Measurements from ENCODE around the gene CFDP1. TPM values are rescaled to one million over a fixed set of nuclear protein-coding genes. Genes with fewer than 3 reads are reported as not detected.
A peak's percentile ranks its signal among the peaks of the same experiment; 100 is the strongest.

The CFDP1 gene
- total and polyA plus RNA-seq, 4 experiments from 2014 or later, result 37.1 to 42.4 (median 41.9) TPM

DNA sequence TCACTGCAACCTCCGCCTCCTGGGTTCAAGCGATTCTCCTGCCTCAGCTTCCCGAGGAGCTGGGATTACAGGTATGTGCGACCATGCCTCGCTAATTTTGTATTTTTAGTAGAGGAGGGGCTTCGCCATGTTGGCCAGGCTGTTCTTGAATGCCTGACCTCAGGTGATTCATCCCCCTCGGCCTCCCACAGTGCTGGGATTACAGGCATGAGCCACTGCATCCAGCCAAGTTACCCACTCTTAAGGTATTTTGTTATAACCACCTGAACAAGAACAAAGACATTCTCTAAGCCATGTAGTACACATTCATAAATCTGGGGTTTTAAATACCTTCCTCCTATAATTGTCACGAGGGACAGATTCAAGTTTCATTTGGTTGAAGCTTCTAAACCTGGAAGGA, 43.5 kb upstream of the CFDP1 start:
- no peaks in the 10 kb centered on the region for H3K27me3 ChIP-seq (ENCODE audit: insufficient read depth, low read length)
- DNase-seq, result no peak
- Mint-ChIP-seq H3K4me1 (peaks cover 0 to 2% (median 1%) of the 10 kb centered on the region in 4 donors), H3K4me3 (no peak overlapping the region), H3K27me3 (peaks cover 4 to 5% of the 10 kb centered on the region in 2 donors), H3K27ac (no peak overlapping the region), H3K9me3 (peaks cover 0 to 2% (median 0%) of the 10 kb centered on the region in 8 donors), H3K36me3 (no peaks in the 10 kb centered on the region)
- POLR2A ChIA-PET (ENCODE audit: partially characterized antibody), result no interaction called here
- no peaks in the 10 kb centered on the region for H3K36me3 ChIP-seq (ENCODE audit: insufficient read depth, low read length)
- no peak overlapping the region for H3K27ac ChIP-seq (ENCODE audit: low read depth, low read length)
- no peaks in the 10 kb centered on the region for H3K9me3 ChIP-seq (ENCODE audit: control insufficient read depth in 1 of 2, low read length in 2 of 2)
- CTCF ChIA-PET (ENCODE audit: partially characterized antibody), result interaction anchor here (1.0 to 1.6 kb wide), 4 partner anchors 9 to 296 kb away, joined by 4 to 6 read pairs (median 5); partner anchors contain the start of gene TMEM170A
- intact Hi-C loops (cut with micrococcal nuclease), result no loop called here
- H3K4me1 ChIP-seq (ENCODE audit: insufficient read depth, low read length), result no peaks in the 10 kb centered on the region
- no peak overlapping the region for H3K4me3 ChIP-seq (ENCODE audit: low read length in 2 of 2)

DNA sequence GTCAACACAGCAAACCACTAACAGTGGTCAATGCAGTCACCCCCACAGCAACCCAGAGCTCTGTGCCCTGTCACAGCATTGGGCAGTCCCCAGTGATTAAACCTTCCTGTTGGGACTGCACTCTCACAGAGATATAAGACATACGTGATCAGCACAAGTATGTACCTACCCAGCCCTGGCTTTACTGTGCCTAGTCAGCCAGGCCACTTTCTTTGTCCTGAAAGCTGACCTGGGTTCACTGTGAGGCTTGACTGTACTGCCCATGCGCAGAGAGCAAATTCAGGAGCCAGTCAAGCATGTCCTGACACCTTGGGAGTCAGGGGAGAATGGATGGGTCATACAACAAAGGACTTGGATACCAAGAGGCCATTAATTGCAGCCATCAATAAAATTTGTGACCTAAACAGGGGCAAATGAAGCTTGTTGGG, 42.1 kb upstream of the CFDP1 start:
- Histone ChIP-seq H3K27me3 (ENCODE audit: insufficient read depth, low read length) (no peaks in the 10 kb centered on the region), H3K4me3 (ENCODE audit: low read length in 2 of 2) (no peak overlapping the region), H3K36me3 (ENCODE audit: insufficient read depth, low read length) (no peaks in the 10 kb centered on the region), H3K27ac (ENCODE audit: low read depth, low read length) (no peak overlapping the region), H3K9me3 (ENCODE audit: control insufficient read depth in 1 of 2, low read length in 2 of 2) (no peaks in the 10 kb centered on the region), H3K4me1 (ENCODE audit: insufficient read depth, low read length) (no peaks in the 10 kb centered on the region)
- Mint-ChIP-seq H3K4me3 (no peak overlapping the region), H3K36me3 (no peaks in the 10 kb centered on the region), H3K27ac (no peak overlapping the region), H3K9me3 (no peaks in the 10 kb centered on the region), H3K27me3 (peaks cover 1 to 2% of the 10 kb centered on the region in 2 donors), H3K4me1 (peaks cover 0 to 4% (median 3%) of the 10 kb centered on the region in 4 donors)
- CTCF ChIA-PET (ENCODE audit: partially characterized antibody), result interaction anchor here (1.5 kb wide), 1 partner anchor 288 kb away, joined by 3 read pairs; no protein-coding TSS in a partner anchor
- DNase-seq, result no peak
- POLR2A ChIA-PET (ENCODE audit: partially characterized antibody), result no interaction called here
- intact Hi-C loops (cut with micrococcal nuclease), result no loop called here

GRCh38 chr16:75472908-75473877, 39.9 kb upstream of the CFDP1 start:
- ChIA-PET POLR2A (ENCODE audit: partially characterized antibody) (interaction anchor here (1.8 kb wide), 1 partner anchor 291 kb away, joined by 5 read pairs; no protein-coding TSS in a partner anchor), CTCF (ENCODE audit: partially characterized antibody) (interaction anchor here (0.8 to 5.2 kb wide), 16 partner anchors 8 to 292 kb away, joined by 3 to 104 read pairs (median 5); partner anchors contain the start of genes CFDP1, KARS1, TERF2IP and TMEM170A)
- Histone ChIP-seq H3K4me3 (ENCODE audit: low read length in 2 of 2) (no peak overlapping the region), H3K36me3 (ENCODE audit: insufficient read depth, low read length) (no peaks in the 10 kb centered on the region), H3K4me1 (ENCODE audit: insufficient read depth, low read length) (no peaks in the 10 kb centered on the region), H3K9me3 (ENCODE audit: control insufficient read depth in 1 of 2, low read length in 2 of 2) (no peaks in the 10 kb centered on the region), H3K27me3 (ENCODE audit: insufficient read depth, low read length) (no peaks in the 10 kb centered on the region), H3K27ac (ENCODE audit: low read depth, low read length) (no peak overlapping the region)
- H3K4me3 Mint-ChIP-seq, result no peak overlapping the region
- H3K4me1 Mint-ChIP-seq, result peaks cover 0 to 4% (median 3%) of the 10 kb centered on the region in 4 donors
- no peaks in the 10 kb centered on the region for H3K9me3 Mint-ChIP-seq
- intact Hi-C loops (cut with micrococcal nuclease), result no loop called here
- no peak for DNase-seq
- H3K27me3 Mint-ChIP-seq, result peaks cover 0 to 1% of the 10 kb centered on the region in 2 donors
- no peak overlapping the region for H3K27ac Mint-ChIP-seq
- no peaks in the 10 kb centered on the region for H3K36me3 Mint-ChIP-seq

DNA sequence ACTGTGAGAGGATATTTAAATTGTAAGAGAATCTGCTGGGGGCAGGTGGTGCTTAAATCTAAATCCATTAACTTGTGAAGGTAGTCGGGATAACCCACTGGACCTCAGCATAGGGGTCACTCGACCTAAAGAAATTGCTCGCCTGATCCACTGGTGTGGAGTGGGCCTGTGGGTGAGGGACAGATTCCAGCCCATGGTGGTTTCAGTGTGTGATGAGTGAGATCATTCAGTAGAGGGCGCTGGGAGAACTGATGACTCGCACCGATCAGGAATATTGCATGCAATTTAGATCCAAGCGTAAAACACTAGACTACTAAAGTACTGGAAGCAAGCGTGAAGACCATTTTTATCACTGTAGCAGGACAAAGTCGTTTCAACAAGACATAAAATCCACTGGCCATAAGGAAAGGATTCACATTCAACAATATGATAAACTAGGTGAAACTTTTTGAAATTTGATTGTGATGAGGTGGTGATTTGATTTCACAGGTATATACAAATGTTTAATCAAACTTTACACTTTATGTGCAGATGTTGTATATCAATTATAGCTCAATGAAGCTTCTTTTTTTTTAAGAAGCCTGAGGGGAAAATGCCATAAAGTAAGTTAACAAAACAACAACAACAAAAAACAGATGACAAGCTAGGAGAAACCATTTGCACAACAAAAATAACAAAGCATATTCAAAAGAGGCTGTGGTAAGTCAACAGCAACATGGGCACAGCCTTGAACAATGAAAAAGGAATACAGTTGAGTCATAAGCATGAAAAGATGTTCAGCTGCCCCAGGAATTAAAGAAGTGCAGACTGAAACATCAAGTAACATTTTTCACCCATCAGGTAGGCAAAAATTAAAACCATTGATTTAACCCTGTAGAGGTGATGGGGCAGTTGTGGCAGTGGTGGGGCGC, 38.7 kb upstream of the CFDP1 start:
- Histone ChIP-seq H3K4me3 (ENCODE audit: low read length in 2 of 2) (no peak overlapping the region), H3K27ac (ENCODE audit: low read depth, low read length) (no peak overlapping the region), H3K27me3 (ENCODE audit: insufficient read depth, low read length) (no peaks in the 10 kb centered on the region), H3K9me3 (ENCODE audit: control insufficient read depth in 1 of 2, low read length in 2 of 2) (no peaks in the 10 kb centered on the region), H3K36me3 (ENCODE audit: insufficient read depth, low read length) (no peaks in the 10 kb centered on the region), H3K4me1 (ENCODE audit: insufficient read depth, low read length) (no peaks in the 10 kb centered on the region)
- Mint-ChIP-seq H3K4me3 (no peak overlapping the region), H3K4me1 (peaks cover 0 to 4% (median 3%) of the 10 kb centered on the region in 4 donors), H3K27ac (peak overlapping the region in 3 of 7 donors; percentile 26 to 58 (median 56)), H3K36me3 (no peaks in the 10 kb centered on the region), H3K9me3 (no peaks in the 10 kb centered on the region), H3K27me3 (no peaks in the 10 kb centered on the region)
- ChIA-PET POLR2A (ENCODE audit: partially characterized antibody) (interaction anchor here (1.8 kb wide), 1 partner anchor 292 kb away, joined by 5 read pairs; no protein-coding TSS in a partner anchor), CTCF (ENCODE audit: partially characterized antibody) (interaction anchor here (0.7 to 5.2 kb wide), 23 partner anchors 10 to 298 kb away, joined by 3 to 104 read pairs (median 4); partner anchors contain the start of genes CFDP1, KARS1, TERF2IP and TMEM231)
- intact Hi-C loops (cut with micrococcal nuclease), result no loop called here
- DNase-seq, result peak in 4 of 5 donors; percentile 36 to 51 (median 48)

DNA sequence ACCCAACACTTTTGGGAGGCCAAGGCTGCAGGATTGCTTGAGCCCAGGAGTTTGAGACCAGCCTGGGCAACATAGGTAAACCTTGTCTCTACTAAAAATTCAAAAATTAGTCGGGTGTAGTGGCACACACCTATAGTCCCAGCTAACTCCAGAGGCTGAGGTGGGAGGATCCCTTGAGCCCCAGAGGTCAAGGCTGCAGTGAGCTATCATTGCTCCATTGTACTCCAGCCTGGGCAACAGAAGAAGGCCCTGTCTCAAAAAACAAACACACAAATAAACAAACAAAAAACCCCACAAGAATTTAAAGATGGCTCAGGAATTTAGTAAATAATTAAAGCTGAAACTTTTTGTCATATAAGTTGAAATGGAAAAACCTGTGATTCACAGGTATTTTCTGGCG, 33.5 kb upstream of the CFDP1 start:
- H3K27ac ChIP-seq (ENCODE audit: low read depth, low read length), result no peak overlapping the region
- intact Hi-C loops (cut with micrococcal nuclease), result no loop called here
- Mint-ChIP-seq H3K4me1 (peaks cover 18 to 26% (median 21%) of the 10 kb centered on the region in 4 donors), H3K4me3 (no peak overlapping the region), H3K9me3 (no peaks in the 10 kb centered on the region), H3K27ac (no peak overlapping the region), H3K36me3 (peaks cover 0 to 8% of the 10 kb centered on the region in 2 donors), H3K27me3 (no peaks in the 10 kb centered on the region)
- no peaks in the 10 kb centered on the region for H3K27me3 ChIP-seq (ENCODE audit: insufficient read depth, low read length)
- CTCF ChIA-PET (ENCODE audit: partially characterized antibody), result interaction anchor here (0.7 to 5.0 kb wide), 7 partner anchors 34 to 856 kb away, joined by 3 to 56 read pairs (median 13); partner anchors contain the start of gene CFDP1
- no peak for DNase-seq
- no peaks in the 10 kb centered on the region for H3K9me3 ChIP-seq (ENCODE audit: control insufficient read depth in 1 of 2, low read length in 2 of 2)
- POLR2A ChIA-PET (ENCODE audit: partially characterized antibody), result no interaction called here
- H3K36me3 ChIP-seq (ENCODE audit: insufficient read depth, low read length), result no peaks in the 10 kb centered on the region
- no peak overlapping the region for H3K4me3 ChIP-seq (ENCODE audit: low read length in 2 of 2)
- H3K4me1 ChIP-seq (ENCODE audit: insufficient read depth, low read length), result peaks cover 21% of the 10 kb centered on the region

DNA sequence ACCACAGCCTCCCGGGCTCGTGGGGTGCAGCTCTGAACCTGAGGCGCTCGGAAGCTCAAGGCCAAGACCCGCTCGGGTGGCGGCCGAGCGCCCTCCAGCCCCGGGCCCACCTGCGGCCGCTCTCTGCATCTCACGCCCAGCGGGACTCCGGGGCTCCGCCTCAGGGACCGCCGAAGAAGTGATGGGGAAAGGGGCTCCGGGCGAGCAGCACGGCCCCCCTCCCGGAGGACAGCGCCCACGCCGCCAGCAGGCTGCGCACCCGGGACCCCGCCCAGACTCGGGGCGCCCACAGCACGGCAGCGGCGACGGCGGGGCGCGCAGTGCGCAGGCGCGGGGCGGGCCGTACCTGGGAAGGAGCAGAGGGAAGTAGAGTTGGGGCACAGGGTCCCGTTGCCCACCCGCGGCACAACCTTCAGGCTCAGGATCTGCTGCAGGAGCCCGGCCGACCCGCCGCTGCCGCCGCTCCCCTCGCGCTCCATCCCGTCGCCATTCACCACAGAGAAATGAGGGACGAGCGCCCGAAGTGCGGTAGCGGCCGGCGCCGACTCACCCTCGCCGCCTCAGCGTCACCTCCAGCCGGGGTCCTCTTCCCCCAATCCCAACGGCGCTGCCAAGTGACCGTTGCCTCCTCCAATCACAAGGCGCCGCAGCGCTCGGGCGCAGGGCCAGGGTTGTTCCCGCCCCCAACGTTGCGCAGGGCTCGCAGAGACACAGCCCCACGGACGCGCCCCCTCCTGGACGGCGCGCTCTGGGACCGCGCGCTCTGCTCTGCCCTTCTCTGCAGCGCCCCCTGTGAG, 31.0 kb upstream of the CFDP1 start, which contains the start of gene TMEM170A:
TMEM170A (minus strand) TSS at position 568 of the 797 bp plus-strand sequence; CDS start at position 479, 89 bp downstream.
- H3K4me3 Mint-ChIP-seq, result peak within 1 kb of the TSS; percentile 91 to 98 (median 95)
- POLR2A ChIA-PET (ENCODE audit: partially characterized antibody), result interaction anchor here (0.6 to 4.1 kb wide), 11 partner anchors 20 to 797 kb away, joined by 3 to 56 read pairs (median 4); partner anchors contain the start of genes ADAT1, CFDP1, KARS1 and TERF2IP
- peak within 1 kb of the TSS; percentile 88 to 98 (median 97) for H3K27ac Mint-ChIP-seq

More for the DNA sequence above, 31.0 kb upstream of the CFDP1 start, which contains the start of gene TMEM170A:
- Histone ChIP-seq H3K27ac (ENCODE audit: low read depth, low read length) (peak within 1 kb of the TSS; percentile 90), H3K4me1 (ENCODE audit: insufficient read depth, low read length) (peaks cover 40% of the 10 kb centered on the region), H3K36me3 (ENCODE audit: insufficient read depth, low read length) (no peaks in the 10 kb centered on the region), H3K4me3 (ENCODE audit: low read length in 2 of 2) (peak within 1 kb of the TSS; percentile 47 to 91), H3K27me3 (ENCODE audit: insufficient read depth, low read length) (no peaks in the 10 kb centered on the region), H3K9me3 (ENCODE audit: control insufficient read depth in 1 of 2, low read length in 2 of 2) (no peaks in the 10 kb centered on the region)
- no peaks in the 10 kb centered on the region for H3K27me3 Mint-ChIP-seq
- DNase-seq, result peak; percentile 97 to 99 (median 98)
- peaks cover 33 to 50% (median 42%) of the 10 kb centered on the region in 4 donors for H3K4me1 Mint-ChIP-seq
- H3K36me3 Mint-ChIP-seq, result peaks cover 9 to 13% of the 10 kb centered on the region in 2 donors
- no peaks in the 10 kb centered on the region for H3K9me3 Mint-ChIP-seq
- CTCF ChIA-PET (ENCODE audit: partially characterized antibody), result interaction anchor here (0.6 to 5.0 kb wide), 29 partner anchors 9 to 313 kb away, joined by 3 to 56 read pairs (median 5); partner anchors contain the start of genes CFDP1, GABARAPL2, KARS1 and TERF2IP
- intact Hi-C loops (cut with micrococcal nuclease), result loop anchor here (1.0 to 5.0 kb wide), 11 partner anchors 31 to 1728 kb away; partner anchors contain the start of genes ADAT1, CFDP1, GABARAPL2 and KARS1
